ENCODE data around the gene PCNX4. TPM values are rescaled to one million over a fixed set of nuclear protein-coding genes. Genes with fewer than 3 reads are reported as not detected.

The PCNX4 gene
- total and polyA plus RNA-seq, 2 experiments from 2014 or later = 22.9 to 77.5 TPM

GRCh38 chr14:60164404-60164711 lies 72.6 kb downstream of the PCNX4 start (continued):
- TF ChIP-seq, protein P1, sequence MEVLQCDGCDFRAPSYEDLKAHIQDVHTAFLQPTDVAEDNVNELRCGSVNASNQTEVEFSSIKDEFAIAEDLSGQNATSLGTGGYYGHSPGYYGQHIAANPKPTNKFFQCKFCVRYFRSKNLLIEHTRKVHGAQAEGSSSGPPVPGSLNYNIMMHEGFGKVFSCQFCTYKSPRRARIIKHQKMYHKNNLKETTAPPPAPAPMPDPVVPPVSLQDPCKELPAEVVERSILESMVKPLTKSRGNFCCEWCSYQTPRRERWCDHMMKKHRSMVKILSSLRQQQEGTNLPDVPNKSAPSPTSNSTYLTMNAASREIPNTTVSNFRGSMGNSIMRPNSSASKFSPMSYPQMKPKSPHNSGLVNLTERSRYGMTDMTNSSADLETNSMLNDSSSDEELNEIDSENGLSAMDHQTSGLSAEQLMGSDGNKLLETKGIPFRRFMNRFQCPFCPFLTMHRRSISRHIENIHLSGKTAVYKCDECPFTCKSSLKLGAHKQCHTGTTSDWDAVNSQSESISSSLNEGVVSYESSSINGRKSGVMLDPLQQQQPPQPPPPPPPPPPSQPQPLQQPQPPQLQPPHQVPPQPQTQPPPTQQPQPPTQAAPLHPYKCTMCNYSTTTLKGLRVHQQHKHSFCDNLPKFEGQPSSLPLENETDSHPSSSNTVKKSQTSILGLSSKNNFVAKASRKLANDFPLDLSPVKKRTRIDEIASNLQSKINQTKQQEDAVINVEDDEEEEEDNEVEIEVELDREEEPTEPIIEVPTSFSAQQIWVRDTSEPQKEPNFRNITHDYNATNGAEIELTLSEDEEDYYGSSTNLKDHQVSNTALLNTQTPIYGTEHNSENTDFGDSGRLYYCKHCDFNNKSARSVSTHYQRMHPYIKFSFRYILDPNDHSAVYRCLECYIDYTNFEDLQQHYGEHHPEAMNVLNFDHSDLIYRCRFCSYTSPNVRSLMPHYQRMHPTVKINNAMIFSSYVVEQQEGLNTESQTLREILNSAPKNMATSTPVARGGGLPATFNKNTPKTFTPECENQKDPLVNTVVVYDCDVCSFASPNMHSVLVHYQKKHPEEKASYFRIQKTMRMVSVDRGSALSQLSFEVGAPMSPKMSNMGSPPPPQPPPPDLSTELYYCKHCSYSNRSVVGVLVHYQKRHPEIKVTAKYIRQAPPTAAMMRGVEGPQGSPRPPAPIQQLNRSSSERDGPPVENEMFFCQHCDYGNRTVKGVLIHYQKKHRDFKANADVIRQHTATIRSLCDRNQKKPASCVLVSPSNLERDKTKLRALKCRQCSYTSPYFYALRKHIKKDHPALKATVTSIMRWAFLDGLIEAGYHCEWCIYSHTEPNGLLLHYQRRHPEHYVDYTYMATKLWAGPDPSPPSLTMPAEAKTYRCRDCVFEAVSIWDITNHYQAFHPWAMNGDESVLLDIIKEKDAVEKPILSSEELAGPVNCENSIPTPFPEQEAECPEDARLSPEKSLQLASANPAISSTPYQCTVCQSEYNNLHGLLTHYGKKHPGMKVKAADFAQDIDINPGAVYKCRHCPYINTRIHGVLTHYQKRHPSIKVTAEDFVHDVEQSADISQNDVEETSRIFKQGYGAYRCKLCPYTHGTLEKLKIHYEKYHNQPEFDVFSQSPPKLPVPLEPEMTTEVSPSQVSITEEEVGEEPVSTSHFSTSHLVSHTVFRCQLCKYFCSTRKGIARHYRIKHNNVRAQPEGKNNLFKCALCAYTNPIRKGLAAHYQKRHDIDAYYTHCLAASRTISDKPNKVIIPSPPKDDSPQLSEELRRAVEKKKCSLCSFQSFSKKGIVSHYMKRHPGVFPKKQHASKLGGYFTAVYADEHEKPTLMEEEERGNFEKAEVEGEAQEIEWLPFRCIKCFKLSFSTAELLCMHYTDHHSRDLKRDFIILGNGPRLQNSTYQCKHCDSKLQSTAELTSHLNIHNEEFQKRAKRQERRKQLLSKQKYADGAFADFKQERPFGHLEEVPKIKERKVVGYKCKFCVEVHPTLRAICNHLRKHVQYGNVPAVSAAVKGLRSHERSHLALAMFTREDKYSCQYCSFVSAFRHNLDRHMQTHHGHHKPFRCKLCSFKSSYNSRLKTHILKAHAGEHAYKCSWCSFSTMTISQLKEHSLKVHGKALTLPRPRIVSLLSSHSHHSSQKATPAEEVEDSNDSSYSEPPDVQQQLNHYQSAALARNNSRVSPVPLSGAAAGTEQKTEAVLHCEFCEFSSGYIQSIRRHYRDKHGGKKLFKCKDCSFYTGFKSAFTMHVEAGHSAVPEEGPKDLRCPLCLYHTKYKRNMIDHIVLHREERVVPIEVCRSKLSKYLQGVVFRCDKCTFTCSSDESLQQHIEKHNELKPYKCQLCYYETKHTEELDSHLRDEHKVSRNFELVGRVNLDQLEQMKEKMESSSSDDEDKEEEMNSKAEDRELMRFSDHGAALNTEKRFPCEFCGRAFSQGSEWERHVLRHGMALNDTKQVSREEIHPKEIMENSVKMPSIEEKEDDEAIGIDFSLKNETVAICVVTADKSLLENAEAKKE (CRISPR knock-in tag; IDR thresholded peaks at IDR 0.05) = no peak
- no peak for TF ChIP-seq JUNB (IDR thresholded peaks at IDR 0.05; ENCODE audit: unreplicated experiment)
- no peak for TF ChIP-seq STAT1 (IDR thresholded peaks at IDR 0.05; ENCODE audit: unreplicated experiment)

DNA sequence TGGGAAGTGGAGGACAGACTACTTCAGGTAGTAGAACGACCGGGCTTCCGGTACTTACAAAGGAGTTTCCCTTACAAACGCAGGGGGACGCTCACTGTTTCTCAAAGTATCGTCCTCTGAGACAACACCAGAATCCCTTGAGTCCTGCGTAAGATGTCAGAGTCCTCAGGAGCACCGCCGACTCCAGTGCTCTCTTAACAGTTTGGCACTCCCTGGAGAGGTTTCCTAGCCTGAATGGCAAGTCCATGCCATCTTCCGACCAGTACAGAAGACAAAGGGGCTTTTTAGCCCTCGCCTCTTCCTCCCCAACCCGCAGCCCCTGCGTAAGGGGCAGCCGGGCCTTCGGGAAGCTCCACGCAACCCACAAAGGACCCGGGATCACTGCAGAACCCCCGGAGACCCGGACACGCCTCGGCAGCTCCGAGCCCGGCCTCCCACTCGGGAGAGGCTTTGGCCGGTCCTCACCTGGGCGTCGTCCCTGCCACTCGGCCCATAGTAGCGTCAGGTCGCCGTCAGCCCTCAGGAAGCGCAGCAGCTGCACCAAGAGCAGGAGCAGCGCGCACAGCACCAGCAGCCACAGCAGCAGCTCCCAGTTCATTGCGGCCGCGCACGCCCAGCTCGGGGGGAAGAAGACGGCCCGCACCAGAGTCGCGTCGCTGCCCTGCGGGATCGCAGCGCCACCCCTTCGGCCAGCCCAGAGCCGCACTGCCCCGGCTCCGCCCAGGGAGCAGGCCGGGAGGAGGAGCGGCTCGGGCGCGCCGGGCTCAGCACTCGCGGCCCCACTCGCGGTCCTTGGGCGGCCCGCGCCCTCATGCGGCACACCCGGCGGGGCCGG lies 73.2 kb downstream of the PCNX4 start, which contains the start of gene DHRS7:
TSS of gene DHRS7 (minus strand) at position 687 of the 835 bp plus-strand sequence. CDS start at position 598, 89 bp downstream.
- Mint-ChIP-seq H3K9me3 (no peaks in the 10 kb centered on the region), H3K4me3 (peak within 1 kb of the TSS; percentile 95), H3K27me3 (ENCODE audit: insufficient read depth, low read depth, poor library complexity) (peaks cover 3% of the 10 kb centered on the region), H3K27ac (peak within 1 kb of the TSS; percentile 81; the same call in 1 of the 2 replicates), H3K4me1 (peaks cover 22% of the 10 kb centered on the region), H3K36me3 (ENCODE audit: low read depth) (no peaks in the 10 kb centered on the region; the same call in 2 of the 3 replicates)
- peak within 1 kb of the TSS; percentile 92 for H2AFZ ChIP-seq
- DNase-seq (ENCODE audit: low spot score) (peak; percentile 77), ATAC-seq (peak; percentile 96)
- peaks cover 15% of the 10 kb centered on the region; the same call in 1 of the 2 replicates for H3K27me3 ChIP-seq (ENCODE audit: insufficient read depth)
- H3K27ac ChIP-seq (ENCODE audit: low read depth) = no peak within 1 kb of the TSS
- H3K79me2 ChIP-seq (replicated peaks; ENCODE audit: insufficient read depth) = 0 out of 2 replicates have a peak, but pooled peaks cover 8% of the 10 kb centered on the region
- H3F3A ChIP-seq (replicated peaks; ENCODE audit: low read depth) = no peaks in the 10 kb centered on the region
- H3K4me3 ChIP-seq = peak within 1 kb of the TSS; percentile 67
- peaks cover 28% of the 10 kb centered on the region for H3K4me1 ChIP-seq (ENCODE audit: insufficient read depth)
- H4K20me1 ChIP-seq (replicated peaks; ENCODE audit: insufficient read depth) = no peaks in the 10 kb centered on the region; the same call in 1 of the 2 replicates
- TF ChIP-seq, protein P2, sequence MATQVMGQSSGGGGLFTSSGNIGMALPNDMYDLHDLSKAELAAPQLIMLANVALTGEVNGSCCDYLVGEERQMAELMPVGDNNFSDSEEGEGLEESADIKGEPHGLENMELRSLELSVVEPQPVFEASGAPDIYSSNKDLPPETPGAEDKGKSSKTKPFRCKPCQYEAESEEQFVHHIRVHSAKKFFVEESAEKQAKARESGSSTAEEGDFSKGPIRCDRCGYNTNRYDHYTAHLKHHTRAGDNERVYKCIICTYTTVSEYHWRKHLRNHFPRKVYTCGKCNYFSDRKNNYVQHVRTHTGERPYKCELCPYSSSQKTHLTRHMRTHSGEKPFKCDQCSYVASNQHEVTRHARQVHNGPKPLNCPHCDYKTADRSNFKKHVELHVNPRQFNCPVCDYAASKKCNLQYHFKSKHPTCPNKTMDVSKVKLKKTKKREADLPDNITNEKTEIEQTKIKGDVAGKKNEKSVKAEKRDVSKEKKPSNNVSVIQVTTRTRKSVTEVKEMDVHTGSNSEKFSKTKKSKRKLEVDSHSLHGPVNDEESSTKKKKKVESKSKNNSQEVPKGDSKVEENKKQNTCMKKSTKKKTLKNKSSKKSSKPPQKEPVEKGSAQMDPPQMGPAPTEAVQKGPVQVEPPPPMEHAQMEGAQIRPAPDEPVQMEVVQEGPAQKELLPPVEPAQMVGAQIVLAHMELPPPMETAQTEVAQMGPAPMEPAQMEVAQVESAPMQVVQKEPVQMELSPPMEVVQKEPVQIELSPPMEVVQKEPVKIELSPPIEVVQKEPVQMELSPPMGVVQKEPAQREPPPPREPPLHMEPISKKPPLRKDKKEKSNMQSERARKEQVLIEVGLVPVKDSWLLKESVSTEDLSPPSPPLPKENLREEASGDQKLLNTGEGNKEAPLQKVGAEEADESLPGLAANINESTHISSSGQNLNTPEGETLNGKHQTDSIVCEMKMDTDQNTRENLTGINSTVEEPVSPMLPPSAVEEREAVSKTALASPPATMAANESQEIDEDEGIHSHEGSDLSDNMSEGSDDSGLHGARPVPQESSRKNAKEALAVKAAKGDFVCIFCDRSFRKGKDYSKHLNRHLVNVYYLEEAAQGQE (IDR thresholded peaks at IDR 0.05; ENCODE audit: unreplicated experiment) = no peak
- TF ChIP-seq EZH2 (IDR thresholded peaks at IDR 0.05; ENCODE audit: low read depth, unreplicated experiment) (no peak), POLR2AphosphoS5 (IDR thresholded peaks at IDR 0.05; ENCODE audit: low read depth) (peak; percentile 62), CREB1 (CRISPR knock-in tag; IDR thresholded peaks at IDR 0.05; ENCODE audit: low read depth) (0 out of 2 replicates have a peak, but pooled peaks have one; percentile 40), EZH2phosphoT487 (IDR thresholded peaks at IDR 0.05; ENCODE audit: unreplicated experiment) (no peak), CTCF (conservative IDR thresholded peaks at IDR 0.05; ENCODE audit: low read depth in 2 of 2) (peak in 1 of 2 experiments; percentile 47; a peak in 2 of 4 replicates)
- no peaks in the 10 kb centered on the region for H3K36me3 ChIP-seq (ENCODE audit: insufficient read depth)
- H3K9me2 ChIP-seq (ENCODE audit: insufficient read depth) = no peaks in the 10 kb centered on the region
- H3K4me2 ChIP-seq = peak within 1 kb of the TSS; percentile 89
